PFSK-1 (cell line): ENCODE data around the gene MUC21.

ENCODE experiments used
- FOXP2 ChIP-seq: optimal IDR thresholded peaks from 2 replicates; pipeline ENCODE3; 2011; ENCODE audit warnings: borderline replicate concordance, control low read depth, inconsistent platforms; ENCODE audit not compliant: insufficient read depth; ENCODE audit errors: extremely low read length, extremely low read depth
- POLR2AphosphoS5 ChIP-seq: IDR thresholded peaks from 2 replicates; pipeline ENCODE4 v1.6.1; 2012; ENCODE audit warnings: low read depth, mild to moderate bottlenecking, control low read depth, low read length, moderate library complexity
- SIN3A ChIP-seq: IDR thresholded peaks from 2 replicates; pipeline ENCODE4 v1.6.1; 2012; ENCODE audit warnings: mild to moderate bottlenecking, low read length, moderate library complexity, borderline replicate concordance; ENCODE audit not compliant: insufficient read depth
- TAF1 ChIP-seq: IDR thresholded peaks from 2 replicates; pipeline ENCODE4 v1.6.1; 2012; ENCODE audit warnings: low read length, control low read depth, borderline replicate concordance; ENCODE audit not compliant: insufficient read depth
- TF ChIP-seq, protein P1 (sequence below), 2 experiments: IDR thresholded peaks; 2 replicates each; pipeline versions ENCODE4 v1.6.1 to v1.8.0; 2011 to 2012; ENCODE audit warnings: low read depth in 2 of 2, low read length in 2 of 2, control low read depth in 1 of 2, inconsistent platforms in 1 of 2, mild to moderate bottlenecking in 1 of 2, moderate library complexity in 1 of 2; ENCODE audit not compliant: insufficient read depth in 1 of 2

The MUC21 gene

DNA sequence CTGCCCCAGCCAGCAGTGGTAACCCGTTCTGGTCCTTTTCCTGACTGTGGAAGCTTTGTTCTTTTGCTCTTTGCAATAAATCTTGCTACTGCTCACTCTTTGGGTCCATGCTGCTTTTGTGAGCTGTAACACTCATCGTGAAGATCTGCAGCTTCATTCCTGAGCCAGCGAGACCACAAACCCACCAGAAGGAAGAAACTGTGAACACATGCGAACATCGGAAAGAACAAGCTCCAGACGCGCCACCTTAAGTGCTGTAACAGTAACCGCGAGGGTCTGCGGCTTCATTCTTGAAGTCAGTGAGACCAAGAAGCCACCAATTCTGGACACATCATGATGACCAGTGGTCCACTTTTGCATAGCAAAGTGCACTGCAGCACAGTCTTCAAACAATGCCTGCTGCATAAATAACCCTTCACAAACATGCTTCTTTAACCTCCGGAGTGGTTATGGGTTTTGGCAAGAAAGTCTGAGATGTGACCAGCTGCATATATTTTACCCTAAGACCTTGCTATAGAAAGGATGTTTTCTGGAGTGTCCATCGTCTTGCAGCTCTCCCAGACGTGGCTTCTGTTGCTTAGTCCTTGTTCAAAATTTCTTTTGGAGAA, 17.9 kb downstream of the MUC21 start:
- no peak for TF ChIP-seq SIN3A
- no peak for TF ChIP-seq POLR2AphosphoS5
- TF ChIP-seq FOXP2, result no peak
- TF ChIP-seq, protein P1, sequence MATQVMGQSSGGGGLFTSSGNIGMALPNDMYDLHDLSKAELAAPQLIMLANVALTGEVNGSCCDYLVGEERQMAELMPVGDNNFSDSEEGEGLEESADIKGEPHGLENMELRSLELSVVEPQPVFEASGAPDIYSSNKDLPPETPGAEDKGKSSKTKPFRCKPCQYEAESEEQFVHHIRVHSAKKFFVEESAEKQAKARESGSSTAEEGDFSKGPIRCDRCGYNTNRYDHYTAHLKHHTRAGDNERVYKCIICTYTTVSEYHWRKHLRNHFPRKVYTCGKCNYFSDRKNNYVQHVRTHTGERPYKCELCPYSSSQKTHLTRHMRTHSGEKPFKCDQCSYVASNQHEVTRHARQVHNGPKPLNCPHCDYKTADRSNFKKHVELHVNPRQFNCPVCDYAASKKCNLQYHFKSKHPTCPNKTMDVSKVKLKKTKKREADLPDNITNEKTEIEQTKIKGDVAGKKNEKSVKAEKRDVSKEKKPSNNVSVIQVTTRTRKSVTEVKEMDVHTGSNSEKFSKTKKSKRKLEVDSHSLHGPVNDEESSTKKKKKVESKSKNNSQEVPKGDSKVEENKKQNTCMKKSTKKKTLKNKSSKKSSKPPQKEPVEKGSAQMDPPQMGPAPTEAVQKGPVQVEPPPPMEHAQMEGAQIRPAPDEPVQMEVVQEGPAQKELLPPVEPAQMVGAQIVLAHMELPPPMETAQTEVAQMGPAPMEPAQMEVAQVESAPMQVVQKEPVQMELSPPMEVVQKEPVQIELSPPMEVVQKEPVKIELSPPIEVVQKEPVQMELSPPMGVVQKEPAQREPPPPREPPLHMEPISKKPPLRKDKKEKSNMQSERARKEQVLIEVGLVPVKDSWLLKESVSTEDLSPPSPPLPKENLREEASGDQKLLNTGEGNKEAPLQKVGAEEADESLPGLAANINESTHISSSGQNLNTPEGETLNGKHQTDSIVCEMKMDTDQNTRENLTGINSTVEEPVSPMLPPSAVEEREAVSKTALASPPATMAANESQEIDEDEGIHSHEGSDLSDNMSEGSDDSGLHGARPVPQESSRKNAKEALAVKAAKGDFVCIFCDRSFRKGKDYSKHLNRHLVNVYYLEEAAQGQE (IDR thresholded peaks at IDR 0.05; ENCODE audit: insufficient read depth in 1 of 2, low read depth in 2 of 2, low read length in 2 of 2), result no peak
- no peak for TF ChIP-seq TAF1

- TF ChIP-seq FOXP2, result no peak
- TF ChIP-seq, protein P1 (IDR thresholded peaks at IDR 0.05; ENCODE audit: insufficient read depth in 1 of 2, low read depth in 2 of 2, low read length in 2 of 2), result no peak
- TF ChIP-seq SIN3A, result no peak
- no peak for TF ChIP-seq POLR2AphosphoS5
- TF ChIP-seq TAF1, result no peak
Observed at GRCh38 chr6:31002471-31002870, 19.0 kb downstream of the MUC21 start.

- TF ChIP-seq POLR2AphosphoS5 (no peak), FOXP2 (no peak), SIN3A (no peak), TAF1 (no peak)
- TF ChIP-seq, protein P1 (IDR thresholded peaks at IDR 0.05; ENCODE audit: insufficient read depth in 1 of 2, low read depth in 2 of 2, low read length in 2 of 2), result no peak
Observed at GRCh38 chr6:31004794-31005193, 21.3 kb downstream of the MUC21 start.

DNA sequence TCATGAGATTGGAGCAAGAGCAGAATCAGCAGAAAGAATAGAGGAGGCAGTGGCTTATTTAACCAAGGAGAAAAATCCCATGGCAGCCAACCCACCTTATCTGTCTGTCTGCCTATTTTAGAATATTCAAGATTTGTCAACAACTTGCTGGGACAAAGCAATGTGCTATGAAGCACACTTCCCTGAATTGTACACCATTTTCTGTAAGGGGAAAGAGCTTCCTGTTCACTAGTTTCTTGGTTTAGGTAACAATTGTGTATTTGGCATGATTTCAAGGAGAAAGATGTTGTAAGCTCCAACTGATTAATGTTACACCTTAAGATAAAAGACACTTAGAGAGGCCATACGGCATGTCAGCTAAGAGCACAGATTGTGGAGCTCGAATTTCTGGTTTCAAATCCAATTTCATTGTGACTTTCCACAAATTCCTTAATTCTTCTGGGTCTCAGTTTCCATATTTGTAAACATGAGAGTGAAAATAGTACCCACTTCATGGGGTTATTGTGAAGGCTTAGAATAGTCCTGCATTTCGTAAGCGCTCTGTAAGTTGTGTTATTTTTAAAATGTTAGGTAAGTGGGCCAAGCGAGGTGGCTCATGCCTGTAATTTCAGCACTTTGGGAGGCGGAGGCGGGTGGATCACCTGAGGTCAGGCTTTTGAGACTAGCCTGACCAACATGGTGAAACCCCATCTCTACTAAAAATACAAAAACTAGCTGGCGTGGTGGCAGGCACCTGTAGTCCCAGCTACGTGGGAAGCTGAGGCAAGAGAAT, 21.9 kb downstream of the MUC21 start:
- TF ChIP-seq, protein P1 (IDR thresholded peaks at IDR 0.05; ENCODE audit: insufficient read depth in 1 of 2, low read depth in 2 of 2, low read length in 2 of 2), result no peak
- TF ChIP-seq TAF1 (no peak), SIN3A (no peak), FOXP2 (no peak), POLR2AphosphoS5 (no peak)
